WI38 (cell line): ENCODE measurements around the gene VARS1.
"Not testable (repeated sequence)": the region's sequence is repeated elsewhere in the genome, so short reads cannot be mapped to it uniquely, and the experiment has no call there.

Source experiments
- H3K4me3 ChIP-seq: 2 replicates; pipeline ENCODE4 v1.5.1; 2011; ENCODE audit warnings: low read depth, mild to moderate bottlenecking, control low read depth, low read length
- CTCF ChIP-seq: IDR thresholded peaks from 2 replicates; pipeline ENCODE4 v1.5.1; 2012; ENCODE audit warnings: low read depth, mild to moderate bottlenecking, control low read depth, low read length

The VARS1 gene

GRCh38 chr6:31795616-31796298 lies at the start of gene VARS1:
TSS of gene VARS1 (minus strand) at chr6:31795752. CDS start at chr6:31795217, 535 bp downstream.
- peak within 1 kb of the TSS; percentile 95 for H3K4me3 ChIP-seq
- TF ChIP-seq CTCF: peak; percentile 78

- no peak overlapping the region for H3K4me3 ChIP-seq
- TF ChIP-seq CTCF: no peak
Measured at GRCh38 chr6:31844507-31844906, 49.0 kb upstream of the VARS1 start.

GRCh38 chr6:31842053-31842452 lies 46.5 kb upstream of the VARS1 start:
- H3K4me3 ChIP-seq: no peak overlapping the region
- TF ChIP-seq CTCF: no peak

- H3K4me3 ChIP-seq: not testable (repeated sequence)
Measured at GRCh38 chr6:31839779-31840126, 44.2 kb upstream of the VARS1 start.

- TF ChIP-seq CTCF: no peak
- no peak overlapping the region for H3K4me3 ChIP-seq
Measured at GRCh38 chr6:31838968-31839367, 43.4 kb upstream of the VARS1 start.

GRCh38 chr6:31838114-31838553 lies 42.6 kb upstream of the VARS1 start:
- H3K4me3 ChIP-seq: peak overlapping the region; percentile 91

- TF ChIP-seq CTCF: no peak
- H3K4me3 ChIP-seq: peak overlapping the region; percentile 91
Measured at GRCh38 chr6:31837369-31838113, 42.0 kb upstream of the VARS1 start.

GRCh38 chr6:31836474-31837368 lies 41.2 kb upstream of the VARS1 start:
- TF ChIP-seq CTCF: no peak
- H3K4me3 ChIP-seq: peak overlapping the region; percentile 91
